Measurements from ENCODE around the gene SCUBE1. TPM values are rescaled to one million over a fixed set of nuclear protein-coding genes. Genes with fewer than 3 reads are reported as not detected.

Gene SCUBE1
- total RNA-seq, 5 donors from 2014 or later (not counting 1 experiment from before 2014, with no cell fraction given) = 0.03 to 0.10 TPM; not detected in 3

DNA sequence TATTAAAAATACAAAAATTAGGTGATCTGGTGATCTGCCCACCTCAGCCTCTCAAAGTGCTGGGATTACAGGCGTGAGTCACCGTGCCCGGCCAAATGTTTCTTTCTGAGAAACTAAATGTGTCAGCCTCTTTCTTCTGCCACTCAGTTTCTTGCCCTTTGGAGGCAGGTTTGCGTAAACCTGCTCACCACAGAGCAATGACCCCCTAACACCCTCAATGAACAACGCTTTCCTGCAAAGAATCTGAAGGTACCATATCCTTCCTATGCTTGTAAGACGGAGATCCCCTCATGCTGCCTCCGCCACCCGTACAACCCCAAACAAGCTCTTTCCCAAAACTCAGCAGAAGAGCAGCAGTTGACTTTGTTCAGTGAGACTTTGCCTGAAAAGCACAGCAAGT, 117.6 kb downstream of the SCUBE1 start:
- Histone ChIP-seq H3K4me1 (ENCODE audit: control insufficient read depth in 1 of 2, extremely low read depth in 1 of 2, insufficient read depth in 2 of 2, low read length in 2 of 2) (peaks cover 0 to 4% of the 10 kb centered on the region in 2 experiments), H3K27ac (ENCODE audit: low read length) (no peak overlapping the region), H3K27me3 (replicated peaks in 1 of 2; ENCODE audit: control insufficient read depth in 2 of 2, extremely low read depth in 1 of 2, insufficient read depth in 2 of 2, low read length in 1 of 2) (peaks cover 0 to 23% of the 10 kb centered on the region in 2 experiments), H3K36me3 (ENCODE audit: control insufficient read depth in 2 of 2, extremely low read depth in 1 of 2, insufficient read depth in 1 of 2, low read length in 1 of 2) (no peaks in the 10 kb centered on the region), H3K9me3 (no peaks in the 10 kb centered on the region), H3K4me3 (ENCODE audit: control insufficient read depth in 1 of 2, extremely low read depth in 1 of 2, low read length in 1 of 2) (no peak overlapping the region)
- Mint-ChIP-seq H3K4me3 (no peak overlapping the region), H3K27me3 (no peaks in the 10 kb centered on the region), H3K36me3 (no peaks in the 10 kb centered on the region), H3K9me3 (no peaks in the 10 kb centered on the region), H3K27ac (no peak overlapping the region), H3K4me1 (no peaks in the 10 kb centered on the region)
- ChIA-PET CTCF (no interaction called here), POLR2A (no interaction called here)
- WGBS (ENCODE audit: insufficient coverage) = 93% methylated on average over 4 of the region's 8 CpGs
- no peak for DNase-seq
- no peak for ATAC-seq (replicated peaks in 1 of 4)

DNA sequence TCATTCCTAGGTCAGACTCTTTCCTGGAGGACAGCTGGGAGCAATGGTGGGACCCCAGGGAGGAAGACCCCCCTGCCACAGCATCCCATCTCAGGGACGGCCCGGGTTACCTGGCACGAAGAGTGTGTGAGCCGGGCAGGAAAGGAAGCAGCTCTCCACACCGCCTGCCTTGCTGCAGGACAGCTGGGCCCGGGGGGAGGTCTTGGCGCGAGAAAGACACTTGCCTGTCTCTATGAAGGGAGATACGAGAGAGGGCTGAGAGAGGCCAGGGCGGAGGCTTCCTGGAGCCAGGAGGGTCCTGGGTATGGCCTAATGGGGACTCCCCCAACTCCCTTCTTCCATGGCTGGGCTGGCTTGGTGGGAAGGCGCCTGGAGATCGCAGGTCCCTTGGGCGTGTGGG, 120.2 kb downstream of the SCUBE1 start:
- no peak overlapping the region for H3K27ac Mint-ChIP-seq
- WGBS (ENCODE audit: insufficient coverage) = 68% methylated on average over 5 of the region's 13 CpGs
- ChIA-PET POLR2A (no interaction called here), CTCF (no interaction called here)
- H3K4me1 Mint-ChIP-seq = no peaks in the 10 kb centered on the region
- H3K9me3 Mint-ChIP-seq = no peaks in the 10 kb centered on the region
- DNase-seq (no peak), ATAC-seq (replicated peaks in 1 of 4) (no peak)
- Histone ChIP-seq H3K36me3 (ENCODE audit: control insufficient read depth in 2 of 2, extremely low read depth in 1 of 2, insufficient read depth in 1 of 2, low read length in 1 of 2) (no peaks in the 10 kb centered on the region), H3K27ac (ENCODE audit: low read length) (no peak overlapping the region), H3K9me3 (no peaks in the 10 kb centered on the region), H3K4me3 (ENCODE audit: control insufficient read depth in 1 of 2, extremely low read depth in 1 of 2, low read length in 1 of 2) (no peak overlapping the region), H3K27me3 (replicated peaks in 1 of 2; ENCODE audit: control insufficient read depth in 2 of 2, extremely low read depth in 1 of 2, insufficient read depth in 2 of 2, low read length in 1 of 2) (peaks cover 0 to 25% of the 10 kb centered on the region in 2 experiments), H3K4me1 (ENCODE audit: control insufficient read depth in 1 of 2, extremely low read depth in 1 of 2, insufficient read depth in 2 of 2, low read length in 2 of 2) (peaks cover 0 to 4% of the 10 kb centered on the region in 2 experiments)
- no peaks in the 10 kb centered on the region for H3K36me3 Mint-ChIP-seq
- H3K4me3 Mint-ChIP-seq = no peak overlapping the region
- H3K27me3 Mint-ChIP-seq = peaks cover 0 to 3% of the 10 kb centered on the region in 2 donors

DNA sequence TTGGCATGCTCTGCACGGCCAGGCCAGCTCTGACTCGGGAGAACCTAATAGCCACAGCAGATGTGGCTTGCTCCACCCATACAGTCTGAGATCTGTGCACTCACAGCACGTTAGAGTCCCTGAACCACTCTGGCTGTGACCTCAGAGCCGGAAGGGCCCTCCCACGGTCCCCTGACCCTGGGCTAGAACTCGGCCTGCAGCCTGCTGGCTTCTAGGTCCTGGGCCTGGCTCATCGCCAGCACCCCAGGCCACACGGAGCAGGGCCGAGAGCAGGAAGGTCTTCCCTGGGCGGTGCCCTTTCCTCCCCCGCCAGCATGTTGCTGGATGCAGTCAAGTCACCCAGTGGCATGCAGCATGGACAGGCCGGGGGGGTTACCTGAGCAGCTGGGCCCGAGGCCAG, 120.9 kb downstream of the SCUBE1 start:
- Histone ChIP-seq H3K4me1 (ENCODE audit: control insufficient read depth in 1 of 2, extremely low read depth in 1 of 2, insufficient read depth in 2 of 2, low read length in 2 of 2) (peaks cover 0 to 4% of the 10 kb centered on the region in 2 experiments), H3K4me3 (ENCODE audit: control insufficient read depth in 1 of 2, extremely low read depth in 1 of 2, low read length in 1 of 2) (no peak overlapping the region), H3K9me3 (no peaks in the 10 kb centered on the region), H3K27ac (ENCODE audit: low read length) (no peak overlapping the region), H3K27me3 (replicated peaks in 1 of 2; ENCODE audit: control insufficient read depth in 2 of 2, extremely low read depth in 1 of 2, insufficient read depth in 2 of 2, low read length in 1 of 2) (peaks cover 0 to 25% of the 10 kb centered on the region in 2 experiments), H3K36me3 (ENCODE audit: control insufficient read depth in 2 of 2, extremely low read depth in 1 of 2, insufficient read depth in 1 of 2, low read length in 1 of 2) (no peaks in the 10 kb centered on the region)
- Mint-ChIP-seq H3K4me1 (no peaks in the 10 kb centered on the region), H3K27me3 (peaks cover 0 to 3% of the 10 kb centered on the region in 2 donors), H3K36me3 (no peaks in the 10 kb centered on the region), H3K27ac (no peak overlapping the region), H3K9me3 (no peaks in the 10 kb centered on the region), H3K4me3 (no peak overlapping the region)
- DNase-seq (no peak), ATAC-seq (replicated peaks in 1 of 4) (no peak)
- WGBS (ENCODE audit: insufficient coverage) = 81% methylated on average over 13 of the region's 13 CpGs
- ChIA-PET CTCF (interaction anchor here in 1 of 2 donors (0.5 kb wide), 1 partner anchor 1238 kb away, joined by 6 read pairs; no protein-coding TSS in a partner anchor), POLR2A (no interaction called here)

DNA sequence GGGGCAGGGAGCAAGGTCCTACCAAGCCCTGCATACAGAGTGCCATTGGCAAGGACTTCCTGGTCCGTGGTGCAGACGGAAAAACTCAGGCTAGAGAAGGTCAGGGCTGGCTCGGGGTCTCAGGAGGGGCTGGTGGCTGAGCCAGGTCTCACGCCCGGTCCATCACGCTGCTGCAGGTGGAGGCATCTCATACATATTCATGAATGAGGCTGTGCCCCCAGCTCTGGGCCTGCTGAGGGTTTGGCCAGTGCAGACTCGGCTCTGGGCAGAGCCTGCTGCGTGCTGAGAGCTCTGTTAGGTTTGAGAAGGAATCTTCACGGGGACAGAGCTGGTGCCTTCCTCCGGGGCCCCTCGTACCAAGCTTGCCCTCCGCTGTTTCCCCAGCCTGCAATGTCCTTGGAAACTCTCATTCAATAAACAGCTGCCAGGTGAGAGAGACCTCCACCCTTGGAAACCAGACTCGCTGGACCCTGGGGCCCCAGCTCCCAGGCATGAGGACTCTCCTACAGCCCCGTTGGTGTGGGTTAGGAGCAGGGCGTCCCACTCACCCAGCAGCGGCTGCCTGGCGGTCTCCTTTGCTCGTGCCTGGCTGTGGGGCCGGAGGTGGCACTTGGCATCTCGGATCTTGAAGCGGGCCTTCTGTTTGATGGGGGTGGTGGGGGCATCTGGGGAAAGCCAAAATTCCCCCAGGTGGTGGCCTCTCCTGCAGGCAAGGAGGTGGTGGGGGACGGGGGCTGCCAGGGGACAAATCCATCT, 122.4 kb downstream of the SCUBE1 start:
- Mint-ChIP-seq H3K4me3 (no peak overlapping the region), H3K36me3 (no peaks in the 10 kb centered on the region), H3K27ac (no peak overlapping the region), H3K4me1 (no peaks in the 10 kb centered on the region), H3K9me3 (no peaks in the 10 kb centered on the region), H3K27me3 (peaks cover 0 to 3% of the 10 kb centered on the region in 2 donors)
- DNase-seq (no peak), ATAC-seq (replicated peaks in 1 of 4) (no peak)
- Histone ChIP-seq H3K36me3 (ENCODE audit: control insufficient read depth in 2 of 2, extremely low read depth in 1 of 2, insufficient read depth in 1 of 2, low read length in 1 of 2) (no peaks in the 10 kb centered on the region), H3K27me3 (replicated peaks in 1 of 2; ENCODE audit: control insufficient read depth in 2 of 2, extremely low read depth in 1 of 2, insufficient read depth in 2 of 2, low read length in 1 of 2) (peaks cover 0 to 21% of the 10 kb centered on the region in 2 experiments), H3K27ac (ENCODE audit: low read length) (no peak overlapping the region), H3K9me3 (no peaks in the 10 kb centered on the region), H3K4me1 (ENCODE audit: control insufficient read depth in 1 of 2, extremely low read depth in 1 of 2, insufficient read depth in 2 of 2, low read length in 2 of 2) (no peaks in the 10 kb centered on the region), H3K4me3 (ENCODE audit: control insufficient read depth in 1 of 2, extremely low read depth in 1 of 2, low read length in 1 of 2) (no peak overlapping the region)
- WGBS (ENCODE audit: insufficient coverage) = 85% methylated on average over 10 of the region's 22 CpGs
- ChIA-PET POLR2A (no interaction called here), CTCF (no interaction called here)

DNA sequence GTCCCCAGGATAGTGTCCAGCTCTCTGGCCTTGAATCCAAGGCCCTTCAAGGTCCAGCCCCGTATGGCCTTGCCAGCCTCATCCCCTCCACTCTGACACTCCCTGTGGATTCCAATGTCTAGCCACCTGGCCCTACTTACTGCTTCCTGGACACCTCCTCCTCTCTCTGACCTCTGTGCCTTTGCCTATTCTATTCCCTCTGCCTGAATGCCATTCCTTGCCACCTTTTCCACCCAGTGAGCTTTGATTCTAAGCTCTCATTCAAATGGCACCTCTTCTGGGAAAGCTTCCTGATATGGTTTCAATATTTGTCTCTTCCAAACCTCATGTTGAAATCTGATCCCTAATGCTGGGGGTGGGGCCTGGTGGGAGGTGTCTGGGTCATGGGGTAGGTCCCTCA, 124.4 kb downstream of the SCUBE1 start:
- ChIA-PET CTCF (interaction anchor here in 1 of 2 donors (0.7 kb wide), 1 partner anchor 32 kb away, joined by 3 read pairs; no protein-coding TSS in a partner anchor), POLR2A (no interaction called here)
- WGBS (ENCODE audit: insufficient coverage) = 70% methylated on average over 1 of the region's 1 CpG
- Mint-ChIP-seq H3K36me3 (no peaks in the 10 kb centered on the region), H3K9me3 (no peaks in the 10 kb centered on the region), H3K4me3 (no peak overlapping the region), H3K27ac (no peak overlapping the region), H3K4me1 (no peaks in the 10 kb centered on the region), H3K27me3 (peaks cover 0 to 3% of the 10 kb centered on the region in 2 donors)
- H3K27ac ChIP-seq (ENCODE audit: low read length) = no peak overlapping the region
- H3K4me1 ChIP-seq (ENCODE audit: control insufficient read depth in 1 of 2, extremely low read depth in 1 of 2, insufficient read depth in 2 of 2, low read length in 2 of 2) = no peaks in the 10 kb centered on the region
- DNase-seq = no peak
- no peak for ATAC-seq (replicated peaks in 1 of 4)
- H3K4me3 ChIP-seq (ENCODE audit: control insufficient read depth in 1 of 2, extremely low read depth in 1 of 2, low read length in 1 of 2) = no peak overlapping the region
- H3K9me3 ChIP-seq = no peaks in the 10 kb centered on the region
- no peaks in the 10 kb centered on the region for H3K36me3 ChIP-seq (ENCODE audit: control insufficient read depth in 2 of 2, extremely low read depth in 1 of 2, insufficient read depth in 1 of 2, low read length in 1 of 2)
- peaks cover 0 to 21% of the 10 kb centered on the region in 2 experiments for H3K27me3 ChIP-seq (replicated peaks in 1 of 2; ENCODE audit: control insufficient read depth in 2 of 2, extremely low read depth in 1 of 2, insufficient read depth in 2 of 2, low read length in 1 of 2)

DNA sequence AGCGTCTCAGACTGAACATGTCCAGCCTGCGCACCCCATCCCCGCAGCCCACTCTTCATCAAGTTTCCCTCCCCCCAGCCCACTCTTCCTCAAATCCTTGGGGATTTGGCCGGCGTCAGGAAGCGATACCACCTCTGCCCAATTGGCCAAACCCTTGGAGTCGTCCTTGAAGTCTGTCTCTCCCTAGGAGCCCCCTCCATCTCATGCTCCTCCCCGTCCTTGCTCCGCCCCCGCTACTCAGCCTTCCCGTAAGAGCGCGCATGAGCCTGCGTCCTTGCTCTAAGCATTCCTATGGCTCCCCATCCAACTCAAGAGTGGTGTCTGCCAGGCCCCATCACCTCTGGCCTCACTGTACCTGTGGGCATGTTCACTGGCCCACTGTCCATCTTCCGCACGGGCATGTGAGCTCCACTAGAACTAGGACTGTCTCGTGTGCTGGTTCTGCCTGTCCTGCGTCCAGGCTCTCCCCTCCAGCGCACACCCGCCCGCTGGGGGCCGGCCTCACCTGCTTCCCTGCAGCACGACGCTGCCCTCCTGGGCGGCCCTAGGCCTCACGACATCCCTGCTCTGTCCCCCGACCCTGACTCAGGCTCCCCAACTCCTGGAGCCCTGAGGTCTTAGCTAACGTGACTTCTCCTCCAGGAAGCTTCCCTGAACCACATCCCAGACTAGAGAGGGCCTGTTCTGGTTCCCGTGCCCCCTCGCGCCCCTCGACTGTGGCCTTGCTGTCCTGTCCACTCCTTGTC, 125.7 kb downstream of the SCUBE1 start:
- no peak overlapping the region for H3K27ac Mint-ChIP-seq
- no peaks in the 10 kb centered on the region for H3K4me1 ChIP-seq (ENCODE audit: control insufficient read depth in 1 of 2, extremely low read depth in 1 of 2, insufficient read depth in 2 of 2, low read length in 2 of 2)
- ChIA-PET CTCF (no interaction called here), POLR2A (interaction anchor here in 1 of 2 donors (0.6 kb wide), 1 partner anchor 11 kb away, joined by 3 read pairs; no protein-coding TSS in a partner anchor)
- H3K36me3 ChIP-seq (ENCODE audit: control insufficient read depth in 2 of 2, extremely low read depth in 1 of 2, insufficient read depth in 1 of 2, low read length in 1 of 2) = no peaks in the 10 kb centered on the region
- no peaks in the 10 kb centered on the region for H3K9me3 Mint-ChIP-seq
- H3K27me3 ChIP-seq (replicated peaks in 1 of 2; ENCODE audit: control insufficient read depth in 2 of 2, extremely low read depth in 1 of 2, insufficient read depth in 2 of 2, low read length in 1 of 2) = peaks cover 0 to 27% of the 10 kb centered on the region in 2 experiments
- no peak overlapping the region for H3K27ac ChIP-seq (ENCODE audit: low read length)
- no peak for ATAC-seq (replicated peaks in 1 of 4)
- no peaks in the 10 kb centered on the region for H3K36me3 Mint-ChIP-seq
- no peaks in the 10 kb centered on the region for H3K9me3 ChIP-seq
- DNase-seq = no peak
- no peak overlapping the region for H3K4me3 Mint-ChIP-seq
- 90% methylated on average over 22 of the region's 32 CpGs for WGBS (ENCODE audit: insufficient coverage)
- H3K4me1 Mint-ChIP-seq = no peaks in the 10 kb centered on the region
- H3K4me3 ChIP-seq (ENCODE audit: control insufficient read depth in 1 of 2, extremely low read depth in 1 of 2, low read length in 1 of 2) = no peak overlapping the region
- peaks cover 0 to 3% of the 10 kb centered on the region in 2 donors for H3K27me3 Mint-ChIP-seq

All from T-cell (primary cell).